DMS53 (cell line): ENCODE data around the gene USP40.

Source experiments
- DNase-seq: peaks from one replicate; lab custom pipeline; 2025; lab: John Stamatoyannopoulos, UW

The USP40 gene

GRCh38 chr2:233443511-233444183 lies 122.9 kb downstream of the USP40 start:
- peak; percentile 83 for DNase-seq

DNA sequence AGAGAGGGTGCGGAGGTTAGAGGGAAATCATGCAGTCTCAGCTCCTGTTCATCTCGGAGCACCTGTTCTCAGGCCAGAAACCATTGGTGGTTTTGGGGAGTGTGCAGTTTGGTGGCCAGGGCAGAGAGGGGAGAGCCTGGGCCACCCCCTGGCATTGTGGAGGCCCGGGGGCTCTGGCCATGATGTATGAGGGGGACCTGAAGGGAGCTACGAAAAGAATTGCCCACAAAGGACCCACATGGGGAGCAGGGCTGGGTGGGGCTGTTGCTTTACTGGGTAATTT lies 124.6 kb downstream of the USP40 start:
- DNase-seq: no peak

DNA sequence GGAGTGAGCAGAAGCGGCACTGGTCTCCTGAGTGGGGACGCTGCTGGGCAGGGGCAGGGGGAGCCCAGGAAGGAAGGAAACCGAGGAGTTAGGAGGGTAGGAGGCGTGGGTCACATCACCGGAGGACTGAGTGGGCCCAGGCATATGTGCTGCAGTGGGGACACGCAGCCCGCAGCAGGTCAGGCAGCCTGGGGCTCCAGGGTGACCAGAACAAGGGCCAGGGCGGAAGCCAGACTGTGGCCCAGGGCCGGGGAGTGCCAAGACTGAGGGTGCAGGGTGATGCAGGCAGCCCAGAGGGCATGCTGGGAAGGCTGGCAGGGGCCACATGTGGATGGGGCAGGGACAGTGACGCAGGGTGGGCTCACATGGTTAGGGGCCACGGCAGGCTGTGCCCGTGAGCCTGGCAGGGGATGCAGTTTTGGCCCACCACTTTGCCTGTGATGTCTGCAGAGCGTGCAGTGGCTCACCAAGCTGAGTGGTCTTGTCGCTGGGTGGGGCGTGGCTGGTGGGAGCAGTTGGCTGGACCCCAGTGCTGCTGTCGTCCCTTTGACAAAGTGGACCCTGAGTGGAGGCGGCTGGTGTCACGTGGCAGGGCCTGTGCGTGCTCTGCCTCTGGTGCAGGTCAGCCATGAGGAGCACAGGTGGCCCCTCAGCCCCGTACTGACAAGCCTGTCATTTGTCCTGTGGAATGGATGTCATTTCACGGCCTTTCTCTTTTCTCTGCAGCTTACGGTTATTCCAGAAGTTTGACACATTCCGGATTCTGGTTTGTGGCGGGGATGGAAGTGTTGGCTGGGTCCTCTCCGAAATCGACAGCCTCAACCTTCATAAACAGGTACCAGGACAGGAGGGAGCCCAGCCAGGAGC lies 125.2 kb downstream of the USP40 start:
- DNase-seq: no peak

DNA sequence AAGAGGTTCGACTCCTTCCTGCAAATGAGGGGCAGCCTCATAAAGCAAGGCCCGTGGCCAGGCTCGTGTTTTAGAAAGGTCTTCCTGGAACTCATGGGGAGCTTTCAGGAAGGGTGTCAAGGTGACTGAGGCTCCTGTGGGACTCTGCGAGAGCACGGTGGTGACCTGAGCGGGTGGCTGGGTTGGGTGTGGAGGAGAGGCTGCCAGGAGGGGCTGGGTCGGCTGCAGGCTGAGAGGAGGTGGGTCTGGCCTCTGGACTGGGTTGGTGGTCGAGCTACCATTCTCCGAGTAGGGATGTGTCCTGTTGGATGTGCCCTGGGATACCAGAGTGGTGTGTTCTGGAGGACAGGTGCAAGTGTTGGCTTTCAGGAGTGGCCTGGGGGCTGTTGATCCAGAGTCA lies 125.9 kb downstream of the USP40 start:
- no peak for DNase-seq

DNA sequence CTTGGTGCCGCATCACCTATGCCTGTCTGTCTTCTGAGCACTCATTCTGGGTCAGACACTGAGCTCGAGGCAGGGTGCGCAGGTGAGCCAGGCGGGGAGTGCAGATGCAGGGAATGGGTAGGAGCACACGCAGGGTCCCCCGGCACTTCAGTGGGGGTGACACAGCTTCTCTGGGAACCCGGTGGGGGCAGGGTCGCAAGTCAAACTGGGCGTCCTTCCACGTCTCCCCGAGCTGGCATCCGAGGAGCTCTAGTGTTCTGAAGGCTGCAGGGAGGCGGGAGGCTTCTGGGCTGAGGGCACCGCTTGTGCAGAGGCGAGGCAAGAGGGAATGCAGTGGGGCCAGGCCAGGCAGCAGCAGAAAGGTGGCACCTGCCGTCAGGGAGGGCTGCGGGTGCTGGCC lies 126.3 kb downstream of the USP40 start:
- no peak for DNase-seq

- no peak for DNase-seq
Measured at GRCh38 chr2:233439191-233439590, 127.4 kb downstream of the USP40 start.

DNA sequence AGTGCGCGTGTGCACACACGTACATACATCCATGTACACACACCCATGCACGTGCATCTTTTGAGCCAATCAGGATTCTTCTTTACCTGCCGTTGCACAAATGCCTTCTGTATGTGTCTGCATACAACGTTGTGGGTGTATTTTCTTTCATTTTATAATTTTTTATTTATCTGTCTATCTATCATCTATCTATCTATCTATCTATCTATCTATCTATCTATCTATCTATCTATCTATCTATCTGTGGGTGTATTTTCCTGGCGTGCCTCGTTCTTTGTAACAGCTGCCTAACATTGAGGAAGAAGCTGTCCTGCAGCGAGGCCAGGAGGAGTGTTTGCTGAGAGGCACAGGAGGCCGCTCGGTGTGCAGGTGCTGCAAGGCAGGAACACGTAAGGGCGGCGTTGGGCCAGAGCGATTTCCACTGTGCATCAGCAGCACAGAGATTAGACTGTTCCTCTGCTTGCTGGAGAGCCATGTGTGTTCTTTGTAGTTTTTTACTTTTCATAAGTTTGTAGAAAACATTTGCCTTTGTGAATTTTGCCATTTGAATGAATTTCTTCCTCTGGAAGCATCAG lies 127.9 kb downstream of the USP40 start:
- DNase-seq: no peak

GRCh38 chr2:233437439-233437955 lies 129.1 kb downstream of the USP40 start:
- DNase-seq: no peak

DNA sequence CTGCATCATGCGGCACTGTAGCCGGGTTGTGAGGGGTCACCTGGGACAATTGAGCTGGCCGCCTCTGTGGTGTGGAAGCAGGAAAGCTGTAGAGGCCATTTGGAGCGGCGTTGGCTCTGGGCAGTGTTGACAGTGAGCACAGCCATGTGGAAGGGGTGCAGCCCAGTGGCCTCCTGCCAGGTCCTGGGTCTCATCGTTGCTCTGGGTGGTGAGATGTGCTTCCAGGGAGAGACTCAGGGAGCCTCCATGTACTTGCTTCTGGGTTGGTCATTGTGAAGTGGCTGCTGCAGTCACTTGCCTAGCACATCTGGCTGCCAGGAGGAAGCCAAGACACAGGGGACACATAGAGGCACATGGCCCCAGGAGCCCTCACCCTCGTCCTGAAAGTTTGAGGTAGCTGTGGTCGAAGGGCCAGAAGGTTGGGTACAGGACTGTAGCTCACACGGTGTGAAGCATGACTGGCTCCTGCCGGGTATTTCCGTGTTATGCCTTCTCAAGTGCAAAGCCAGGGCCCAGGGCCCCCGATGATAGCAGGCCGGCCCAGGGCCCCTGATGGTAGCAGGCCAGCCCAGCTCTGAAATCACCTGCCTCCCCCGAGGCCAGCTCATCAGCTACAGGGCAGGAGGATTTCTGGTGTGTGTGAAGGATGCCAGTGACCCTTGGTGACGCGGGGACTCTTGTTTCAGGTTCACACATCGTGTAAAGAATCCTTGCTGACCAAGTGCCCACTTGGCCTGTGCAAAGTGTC lies 129.7 kb downstream of the USP40 start:
- no peak for DNase-seq

- no peak for DNase-seq
Measured at GRCh38 chr2:233436191-233436581, 130.4 kb downstream of the USP40 start.

DNA sequence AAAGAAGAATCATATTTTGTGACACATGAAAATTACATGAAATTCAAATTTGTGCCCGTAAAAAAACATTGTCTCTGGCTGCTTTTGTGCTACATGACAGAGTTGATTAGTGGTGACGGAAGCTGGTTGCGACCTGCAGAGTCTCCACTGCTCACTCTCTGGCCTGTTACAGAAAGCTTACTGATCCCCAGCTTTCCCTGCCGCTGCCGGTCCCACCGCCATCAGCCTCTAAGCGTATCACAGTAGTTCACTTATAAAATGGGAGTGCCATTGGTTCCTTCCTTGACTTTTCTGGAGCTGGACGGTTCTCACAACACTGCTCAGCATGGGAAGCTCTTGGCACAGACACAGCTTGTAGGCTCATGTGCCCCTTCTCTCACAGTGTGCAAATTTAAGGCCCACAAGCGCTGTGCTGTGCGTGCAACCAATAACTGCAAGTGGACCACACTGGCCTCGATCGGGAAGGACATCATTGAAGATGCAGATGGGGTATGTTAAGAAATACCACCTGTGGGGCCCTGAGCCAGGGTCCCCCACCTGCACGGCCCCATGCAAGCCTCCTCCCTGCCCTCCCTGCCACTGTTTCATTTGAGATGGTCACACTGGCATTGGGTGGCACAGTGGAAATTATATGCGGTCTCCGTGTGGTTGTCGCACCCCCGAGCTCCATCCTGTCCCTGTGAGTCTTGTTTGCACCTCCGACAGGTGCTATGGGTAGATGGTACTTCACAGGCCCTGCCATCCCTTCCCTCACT lies 131.0 kb downstream of the USP40 start:
- DNase-seq: no peak

DNA sequence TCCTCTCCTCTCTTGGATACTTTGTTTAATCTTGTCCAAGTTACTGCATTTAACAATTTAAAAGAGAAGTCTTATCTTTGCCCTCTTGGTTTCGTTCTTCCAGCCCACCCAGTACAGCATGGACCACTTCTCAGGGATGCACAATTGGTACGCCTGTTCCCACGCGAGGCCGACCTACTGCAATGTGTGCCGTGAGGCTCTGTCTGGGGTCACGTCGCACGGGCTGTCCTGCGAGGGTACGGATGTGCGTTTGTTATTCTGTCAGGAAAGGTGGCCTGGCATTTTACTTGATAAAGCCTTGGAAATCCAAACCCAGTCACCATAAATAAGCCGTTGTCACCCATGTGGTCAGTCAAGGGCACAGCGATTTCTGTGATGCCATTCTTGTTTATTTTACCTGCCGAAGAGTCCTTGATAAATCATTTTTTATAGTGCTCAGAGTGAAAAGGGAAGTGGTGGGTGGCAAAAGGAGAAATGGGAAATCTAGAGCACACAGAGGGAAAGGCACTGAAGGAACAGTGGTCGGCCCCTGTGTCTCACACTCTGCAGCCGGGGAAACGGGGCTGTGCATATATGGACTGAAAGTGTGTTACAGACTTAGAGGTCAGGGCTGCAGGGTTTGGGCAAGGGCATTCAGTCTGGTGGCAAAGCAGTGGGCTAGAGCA lies 131.8 kb downstream of the USP40 start:
- no peak for DNase-seq

- no peak for DNase-seq
Measured at GRCh38 chr2:233433794-233434193, 132.8 kb downstream of the USP40 start.

GRCh38 chr2:233433029-233433428 lies 133.6 kb downstream of the USP40 start:
- DNase-seq: no peak

DNA sequence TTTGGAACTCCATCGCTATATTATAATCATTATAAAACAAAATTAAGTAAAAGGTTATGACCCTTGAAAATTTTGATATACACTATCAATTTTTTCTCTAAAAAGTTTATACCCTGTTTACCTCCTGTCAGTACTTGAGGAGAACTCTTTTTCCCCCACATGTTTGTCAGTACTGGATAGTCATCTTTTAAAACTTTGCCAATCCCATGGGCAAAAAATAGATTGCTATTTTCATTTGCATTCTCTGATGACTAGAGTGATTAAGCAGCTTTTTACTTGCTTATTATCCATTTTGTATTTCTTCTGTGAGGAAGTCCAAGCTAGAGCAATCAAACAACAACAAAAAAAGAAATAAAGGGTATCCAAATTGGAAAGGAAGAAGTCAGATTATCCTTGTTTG lies 135.9 kb downstream of the USP40 start:
- DNase-seq: no peak

DNA sequence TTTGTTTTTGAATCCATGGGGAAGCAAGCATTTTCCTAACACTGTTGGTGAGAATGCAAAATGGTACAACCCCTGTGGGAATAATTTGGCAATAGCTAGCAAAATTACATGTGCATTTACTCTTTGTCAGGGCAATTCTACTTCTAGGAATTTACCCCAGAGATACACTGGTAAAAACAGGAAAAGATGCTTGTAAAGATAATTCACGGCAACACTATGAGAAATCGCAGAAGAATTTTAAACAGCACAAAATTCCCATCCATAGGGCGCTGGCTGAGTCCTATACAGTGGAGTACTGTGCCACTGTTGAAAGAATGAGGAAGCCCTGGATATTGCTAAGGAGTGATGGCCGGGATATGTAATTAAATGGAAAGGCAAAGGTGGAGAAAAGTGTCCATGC lies 136.5 kb downstream of the USP40 start:
- no peak for DNase-seq

DNA sequence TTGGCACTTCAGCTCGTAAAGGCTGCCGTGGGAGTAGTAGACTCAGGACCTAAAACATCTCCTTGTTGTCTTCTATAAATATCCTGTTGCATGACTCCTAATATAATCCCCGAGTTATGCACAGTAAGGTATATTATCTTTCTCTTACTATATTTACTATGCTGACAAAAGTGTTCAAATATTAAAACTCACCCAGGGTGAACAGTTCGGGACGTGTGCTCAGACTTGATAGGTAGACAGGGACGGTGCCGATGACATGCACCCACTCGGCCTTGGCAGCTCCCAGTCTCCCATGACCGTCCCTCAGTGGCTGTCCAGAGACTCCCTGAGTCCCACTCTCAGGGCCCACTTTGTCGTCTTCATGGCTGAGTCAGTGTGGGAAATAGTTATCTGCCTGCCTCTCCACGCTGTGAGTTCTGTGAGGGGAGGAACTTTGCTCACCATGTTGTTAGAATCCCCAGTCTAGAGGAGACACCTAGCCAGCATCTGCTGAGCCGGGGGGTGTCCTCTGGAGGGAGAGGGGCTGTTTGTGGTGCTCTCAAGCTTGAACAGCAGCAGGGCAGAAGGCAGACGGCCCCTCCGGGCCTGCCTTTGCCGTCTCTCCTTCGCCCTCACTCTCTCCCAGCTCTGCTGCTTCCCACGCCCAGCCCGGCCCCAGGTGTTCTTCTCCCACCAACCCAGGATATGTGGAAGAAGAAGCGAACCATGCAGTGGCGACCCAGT lies 137.2 kb downstream of the USP40 start:
- DNase-seq: no peak

- DNase-seq: no peak
Measured at GRCh38 chr2:233428438-233428837, 138.1 kb downstream of the USP40 start.

- no peak for DNase-seq
Measured at GRCh38 chr2:233428008-233428407, 138.6 kb downstream of the USP40 start.

GRCh38 chr2:233426619-233427342 lies 139.8 kb downstream of the USP40 start:
- peak; percentile 23 for DNase-seq
